Stimulated activated naive CD8-positive, alpha-beta T cell treated with anti-CD3 and anti-CD28 coated beads, Interleukin-15, Interleukin-2, amounts not matched to agents 100 ng/mL and 50 ng/mL, for 24 hours (primary cell): ENCODE data around the gene SPATA25.
"Not testable (repeated sequence)": the region's sequence is repeated elsewhere in the genome, so short reads cannot be mapped to it uniquely, and the experiment has no call there.

Experiments used
- H3K27ac Mint-ChIP-seq: one replicate; pipeline ENCODE4 v1.8.0; 2021; ENCODE audit warnings: mild to moderate bottlenecking, mixed read lengths
- H3K27me3 Mint-ChIP-seq: one replicate; pipeline ENCODE4 v1.8.0; 2021; ENCODE audit warnings: mixed read lengths
- H3K36me3 Mint-ChIP-seq: one replicate; pipeline ENCODE4 v1.8.0; 2021; ENCODE audit warnings: low read depth, mixed read lengths
- H3K4me1 Mint-ChIP-seq: one replicate; pipeline ENCODE4 v1.8.0; 2021; ENCODE audit warnings: low read depth, mixed read lengths
- H3K4me3 Mint-ChIP-seq: one replicate; pipeline ENCODE4 v1.8.0; 2021; ENCODE audit warnings: mild to moderate bottlenecking, mixed read lengths
- H3K9me3 Mint-ChIP-seq: one replicate; pipeline ENCODE4 v1.8.0; 2021; ENCODE audit warnings: mixed read lengths

SPATA25 gene

GRCh38 chr20:45887346-45887715, at the start of gene SPATA25:
TSS of gene SPATA25 (minus strand) at chr20:45887622. CDS start at chr20:45887590, 32 bp downstream.
- H3K36me3 Mint-ChIP-seq = peaks cover 22% of the 10 kb centered on the region
- no peaks in the 10 kb centered on the region for H3K9me3 Mint-ChIP-seq
- H3K27me3 Mint-ChIP-seq = no peaks in the 10 kb centered on the region
- peak within 1 kb of the TSS; percentile 55 for H3K27ac Mint-ChIP-seq
- H3K4me3 Mint-ChIP-seq = no peak within 1 kb of the TSS
- H3K4me1 Mint-ChIP-seq = peaks cover 53% of the 10 kb centered on the region

GRCh38 chr20:45935416-45936046, 48.1 kb upstream of the SPATA25 start:
- Mint-ChIP-seq H3K27me3 (no peaks in the 10 kb centered on the region), H3K4me3 (peak overlapping the region; percentile 98), H3K4me1 (peaks cover 34% of the 10 kb centered on the region), H3K36me3 (peaks cover 23% of the 10 kb centered on the region), H3K27ac (peak overlapping the region; percentile 90), H3K9me3 (no peaks in the 10 kb centered on the region)

- H3K4me1 Mint-ChIP-seq = peaks cover 34% of the 10 kb centered on the region
Observed at GRCh38 chr20:45934586-45935415, 47.4 kb upstream of the SPATA25 start, which contains the start of gene PCIF1. TSS of gene PCIF1 (plus strand) at chr20:45934683. CDS start at chr20:45939000, 4,317 bp downstream.

GRCh38 chr20:45934046-45934585, 46.7 kb upstream of the SPATA25 start:
- Mint-ChIP-seq H3K9me3 (no peaks in the 10 kb centered on the region), H3K4me3 (peak overlapping the region; percentile 98), H3K36me3 (peaks cover 15% of the 10 kb centered on the region), H3K27ac (peak overlapping the region; percentile 99), H3K4me1 (peaks cover 34% of the 10 kb centered on the region), H3K27me3 (no peaks in the 10 kb centered on the region)

More at GRCh38 chr20:45934586-45935415, 47.4 kb upstream of the SPATA25 start, which contains the start of gene PCIF1:
- H3K9me3 Mint-ChIP-seq = no peaks in the 10 kb centered on the region
- H3K36me3 Mint-ChIP-seq = peaks cover 21% of the 10 kb centered on the region
- peak within 1 kb of the TSS; percentile 99 for H3K27ac Mint-ChIP-seq
- H3K4me3 Mint-ChIP-seq = peak within 1 kb of the TSS; percentile 98
- H3K27me3 Mint-ChIP-seq = no peaks in the 10 kb centered on the region

GRCh38 chr20:45933266-45934045, 46.0 kb upstream of the SPATA25 start:
- H3K27ac Mint-ChIP-seq = peak overlapping the region; percentile 99
- H3K36me3 Mint-ChIP-seq = peaks cover 14% of the 10 kb centered on the region
- H3K9me3 Mint-ChIP-seq = no peaks in the 10 kb centered on the region
- H3K27me3 Mint-ChIP-seq = no peaks in the 10 kb centered on the region
- H3K4me3 Mint-ChIP-seq = peak overlapping the region; percentile 98
- peaks cover 32% of the 10 kb centered on the region for H3K4me1 Mint-ChIP-seq

GRCh38 chr20:45931680-45932079, 44.3 kb upstream of the SPATA25 start:
- H3K36me3 Mint-ChIP-seq, H3K4me3 Mint-ChIP-seq, H3K27me3 Mint-ChIP-seq, H3K27ac Mint-ChIP-seq, H3K9me3 Mint-ChIP-seq: not testable (repeated sequence)
- peaks cover 17% of the 10 kb centered on the region for H3K4me1 Mint-ChIP-seq

- Mint-ChIP-seq H3K4me1 (peaks cover 4% of the 10 kb centered on the region), H3K9me3 (no peaks in the 10 kb centered on the region), H3K4me3 (no peak overlapping the region), H3K36me3 (no peaks in the 10 kb centered on the region), H3K27me3 (no peaks in the 10 kb centered on the region), H3K27ac (no peak overlapping the region)
Observed at GRCh38 chr20:45927071-45927878, 39.9 kb upstream of the SPATA25 start.

- H3K27ac Mint-ChIP-seq = no peak overlapping the region
- H3K4me3 Mint-ChIP-seq = no peak overlapping the region
- H3K4me1 Mint-ChIP-seq = peaks cover 7% of the 10 kb centered on the region
- H3K36me3 Mint-ChIP-seq = no peaks in the 10 kb centered on the region
- H3K9me3 Mint-ChIP-seq = no peaks in the 10 kb centered on the region
- peaks cover 2% of the 10 kb centered on the region for H3K27me3 Mint-ChIP-seq
Observed at GRCh38 chr20:45926731-45927070, 39.3 kb upstream of the SPATA25 start.

GRCh38 chr20:45925821-45926506, 38.5 kb upstream of the SPATA25 start:
- H3K9me3 Mint-ChIP-seq = no peaks in the 10 kb centered on the region
- peaks cover 10% of the 10 kb centered on the region for H3K4me1 Mint-ChIP-seq
- H3K27ac Mint-ChIP-seq = no peak overlapping the region
- H3K36me3 Mint-ChIP-seq = no peaks in the 10 kb centered on the region
- H3K4me3 Mint-ChIP-seq = no peak overlapping the region
- H3K27me3 Mint-ChIP-seq = peaks cover 4% of the 10 kb centered on the region

GRCh38 chr20:45924391-45925261, 37.2 kb upstream of the SPATA25 start:
- Mint-ChIP-seq H3K27me3 (peaks cover 4% of the 10 kb centered on the region), H3K27ac (peak overlapping the region; percentile 54), H3K36me3 (no peaks in the 10 kb centered on the region), H3K4me1 (peaks cover 10% of the 10 kb centered on the region), H3K4me3 (no peak overlapping the region), H3K9me3 (no peaks in the 10 kb centered on the region)

GRCh38 chr20:45921337-45922189, 34.1 kb upstream of the SPATA25 start:
- H3K27ac Mint-ChIP-seq = peak overlapping the region; percentile 34
- H3K27me3 Mint-ChIP-seq = peaks cover 8% of the 10 kb centered on the region
- H3K36me3 Mint-ChIP-seq = no peaks in the 10 kb centered on the region
- no peak overlapping the region for H3K4me3 Mint-ChIP-seq
- peaks cover 10% of the 10 kb centered on the region for H3K4me1 Mint-ChIP-seq
- no peaks in the 10 kb centered on the region for H3K9me3 Mint-ChIP-seq
